NCI-H1436 (cell line): ENCODE data around the gene UNC13D.
A peak's percentile ranks its signal among the peaks of the same experiment; 100 is the strongest.

Experiments
- DNase-seq: peaks from one replicate; lab custom pipeline; 2025; lab: John Stamatoyannopoulos, UW

Gene UNC13D

DNA sequence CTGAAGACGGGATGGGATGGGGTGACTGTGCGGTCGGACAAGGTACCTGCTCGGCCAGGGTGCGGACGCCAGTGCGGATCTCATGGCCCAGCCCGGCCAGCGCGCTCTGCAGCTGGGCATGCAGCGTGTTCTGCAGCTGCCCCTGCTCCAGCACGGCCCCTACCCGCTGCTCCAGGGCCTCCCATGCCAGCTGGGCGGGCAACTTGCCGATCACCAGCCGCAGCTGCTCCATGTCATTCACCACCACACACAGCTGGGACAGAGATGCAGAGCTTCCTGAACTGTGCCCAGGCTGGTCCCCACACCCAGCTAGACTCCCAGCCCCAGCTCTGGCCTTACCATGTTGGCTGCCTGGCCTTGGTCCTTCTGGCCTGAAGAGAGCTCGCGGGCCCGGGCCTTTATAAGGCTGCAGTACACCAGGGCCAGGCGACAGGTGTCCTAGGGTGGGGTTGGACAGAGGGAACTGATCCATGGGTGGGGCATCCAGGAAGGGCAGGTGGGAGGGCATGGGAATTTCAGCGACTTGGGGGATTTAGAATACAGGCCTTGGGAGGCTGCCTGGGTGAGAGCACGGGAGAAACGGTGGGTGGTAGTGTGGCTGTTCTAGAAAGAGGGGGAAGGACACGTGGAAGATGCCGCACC is 9.8 kb downstream of the UNC13D start:
- DNase-seq, result no peak

DNA sequence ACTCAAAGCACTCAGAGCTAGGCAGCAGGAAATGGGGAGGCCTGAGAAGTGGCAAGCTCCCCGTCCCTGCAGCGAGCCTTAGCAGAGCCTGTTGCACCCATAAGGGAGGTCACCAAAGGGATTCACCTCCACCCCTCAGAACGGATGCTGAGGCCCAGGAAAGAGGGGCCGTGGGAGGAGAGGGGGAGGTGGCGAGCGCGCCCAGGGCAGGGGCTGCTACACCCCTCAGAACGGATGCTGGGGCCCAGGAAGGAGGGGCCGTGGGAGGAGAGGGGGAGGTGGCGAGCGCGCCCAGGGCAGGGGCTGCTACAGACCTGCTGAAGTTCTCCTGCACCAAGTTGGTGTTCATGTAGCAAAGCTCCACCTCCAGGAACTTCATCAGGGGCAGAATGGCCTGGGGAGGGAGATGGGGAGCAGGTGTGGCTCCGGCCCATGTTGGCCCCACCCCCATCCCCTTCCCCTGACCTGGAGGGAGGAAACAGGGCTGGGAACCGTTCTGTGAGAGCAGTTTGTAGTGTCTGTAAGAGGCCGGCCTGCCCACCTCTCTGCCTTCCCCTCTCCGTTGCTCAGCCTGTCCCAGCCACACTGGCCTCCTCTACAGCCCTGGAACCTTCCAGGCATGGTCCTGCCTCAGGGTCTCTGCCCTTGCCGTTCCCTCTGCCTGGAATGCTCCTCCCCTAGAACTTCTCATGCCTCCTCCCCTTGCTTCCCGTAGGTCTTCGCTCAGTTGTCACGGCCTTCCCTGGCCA is 11.4 kb downstream of the UNC13D start:
- DNase-seq, result no peak

DNA sequence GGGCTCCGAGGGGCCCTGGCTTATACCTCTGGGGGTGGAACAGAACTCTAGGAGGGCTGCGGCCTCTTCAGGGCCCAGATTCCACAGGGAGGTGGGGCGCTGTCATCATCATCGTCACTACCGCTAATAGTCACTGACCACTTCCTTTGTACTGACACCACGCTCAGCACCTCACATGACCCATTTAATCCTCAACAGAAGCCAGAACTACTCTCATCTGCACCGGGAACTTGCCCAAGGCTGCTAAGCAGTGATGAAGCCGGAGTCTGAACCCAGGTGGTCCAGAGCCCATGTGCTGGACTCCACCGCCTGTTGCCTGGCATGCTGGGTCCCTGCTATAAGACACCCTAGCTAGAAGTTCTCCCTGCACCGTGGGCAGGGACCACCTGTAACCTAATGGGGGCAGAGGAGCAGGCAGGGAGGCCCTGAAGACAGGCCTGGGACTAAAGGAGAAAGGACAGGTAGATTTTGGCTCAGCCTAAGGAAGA is 12.0 kb downstream of the UNC13D start:
- no peak for DNase-seq

DNA sequence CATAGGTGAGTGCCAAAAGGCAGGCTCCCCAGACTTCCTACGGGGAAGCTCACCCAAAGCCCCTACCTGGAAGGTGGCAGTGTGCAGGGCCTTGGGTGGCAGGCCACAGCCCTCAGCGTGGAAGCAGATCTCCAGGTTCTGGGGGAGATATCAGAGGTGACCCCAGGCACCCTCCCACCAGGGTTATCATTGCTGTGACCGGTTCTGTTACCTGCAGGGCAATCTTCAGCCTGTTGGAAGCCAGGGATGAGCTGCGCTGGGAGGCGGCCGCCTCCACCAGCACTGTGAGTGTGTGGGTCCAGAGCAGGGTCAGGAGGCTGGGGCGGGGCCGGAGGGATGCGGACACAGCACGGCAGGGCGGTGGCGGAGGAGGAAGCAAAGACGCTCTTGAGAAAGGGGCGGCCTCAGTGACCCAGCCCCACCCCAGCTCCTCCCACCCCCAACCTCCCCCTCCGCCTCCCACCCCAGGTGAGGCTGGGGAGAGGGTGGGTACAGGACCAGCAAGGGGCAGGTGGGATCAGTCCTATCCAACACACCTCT is 13.1 kb downstream of the UNC13D start:
- no peak for DNase-seq

DNA sequence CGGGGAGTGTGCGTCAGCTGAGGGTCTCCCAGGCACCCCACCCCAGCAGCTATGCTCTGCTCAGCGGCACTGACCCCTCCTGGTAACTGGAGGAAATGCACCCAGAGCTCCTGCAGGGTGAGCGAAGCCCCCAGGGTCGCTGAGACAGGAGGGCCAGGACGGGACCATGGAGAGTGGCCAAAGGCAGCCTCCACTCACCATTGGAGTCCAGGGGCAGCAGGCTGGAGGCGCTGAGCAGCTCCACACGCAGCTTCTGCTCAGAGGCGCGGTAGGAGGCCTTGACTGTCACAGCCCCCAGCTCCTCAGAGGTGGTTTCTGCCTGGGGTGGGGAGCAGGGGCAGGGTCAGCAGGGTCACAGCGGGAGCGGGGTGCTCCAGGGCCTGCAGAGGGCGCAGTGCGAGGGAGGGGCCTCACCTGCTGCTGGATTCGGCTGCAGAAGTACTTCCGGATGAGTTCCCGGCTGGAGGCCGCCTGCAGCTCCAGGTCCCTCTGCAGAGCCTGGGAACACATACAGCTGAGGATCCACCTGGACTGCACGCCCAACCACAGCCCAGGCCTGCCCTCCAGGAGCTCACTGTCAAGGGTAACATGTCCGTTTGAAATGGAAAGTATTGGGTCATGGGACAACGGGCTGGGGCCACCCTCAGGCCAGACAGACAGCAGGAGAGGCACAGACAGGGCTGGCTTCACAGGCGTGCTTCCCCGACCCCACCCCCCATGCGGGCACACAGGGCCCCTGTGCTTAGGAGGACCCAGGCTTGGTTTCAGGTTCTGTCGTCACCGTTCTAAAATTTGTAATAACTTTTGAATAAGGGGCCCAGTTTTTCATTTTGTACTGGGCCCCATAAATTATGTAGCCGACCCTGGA is 13.8 kb downstream of the UNC13D start:
- peak; percentile 9 for DNase-seq

DNA sequence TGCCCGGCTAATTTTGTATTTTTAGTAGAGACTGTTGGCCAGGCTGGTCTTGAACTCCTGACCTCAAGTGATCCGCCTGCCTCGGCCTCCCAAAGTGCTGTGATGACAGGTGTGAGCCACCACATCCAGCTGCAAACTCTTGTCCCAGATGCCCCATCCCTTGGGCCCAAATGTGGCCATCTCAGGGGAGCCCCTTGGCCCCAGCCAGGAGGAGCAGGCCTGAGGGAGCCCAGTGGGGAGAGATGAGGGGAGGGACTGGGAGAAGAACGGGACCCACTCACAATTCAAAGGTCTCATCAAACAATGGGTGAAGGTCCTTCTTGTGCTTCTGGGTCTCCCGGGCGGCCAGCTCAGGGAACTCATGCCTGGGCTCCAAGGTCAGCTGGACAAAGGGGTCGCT is 14.5 kb downstream of the UNC13D start:
- no peak for DNase-seq

DNA sequence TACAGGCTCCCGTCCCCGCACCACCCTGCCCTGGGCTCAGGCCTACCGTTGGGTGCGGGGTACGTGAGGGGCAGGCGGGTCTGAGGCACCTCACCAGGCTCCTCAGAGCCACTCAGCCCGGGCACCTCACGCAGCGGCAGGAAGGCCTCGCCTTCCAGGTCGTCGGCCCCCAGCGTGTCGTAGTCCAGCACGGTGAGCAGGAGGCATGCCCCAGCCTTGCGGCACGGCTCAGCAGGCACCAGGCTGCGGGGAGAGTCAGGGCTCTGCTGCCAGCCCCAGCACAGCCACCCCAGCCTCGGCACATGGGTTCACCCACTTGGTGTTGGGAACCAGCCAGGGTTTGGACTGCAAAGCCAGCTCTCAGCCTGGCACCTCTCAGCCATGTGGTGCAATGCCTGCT is 15.5 kb downstream of the UNC13D start:
- no peak for DNase-seq

DNA sequence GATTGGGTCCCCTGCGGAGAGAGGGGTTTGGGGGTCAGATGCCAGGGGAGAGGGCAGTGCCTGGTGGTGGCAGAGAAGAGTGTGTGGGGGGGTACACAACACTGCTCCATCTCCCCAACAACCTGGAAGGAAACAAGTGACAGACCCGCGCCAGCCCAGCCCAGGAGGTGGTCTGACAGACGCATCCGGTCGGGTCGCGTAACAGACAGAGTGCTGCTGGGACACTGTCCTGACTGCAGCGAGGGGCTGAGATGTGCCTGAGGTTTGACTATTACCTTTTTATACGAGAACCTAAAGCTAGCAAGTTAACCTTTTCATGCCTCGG is 16.2 kb downstream of the UNC13D start:
- no peak for DNase-seq

DNA sequence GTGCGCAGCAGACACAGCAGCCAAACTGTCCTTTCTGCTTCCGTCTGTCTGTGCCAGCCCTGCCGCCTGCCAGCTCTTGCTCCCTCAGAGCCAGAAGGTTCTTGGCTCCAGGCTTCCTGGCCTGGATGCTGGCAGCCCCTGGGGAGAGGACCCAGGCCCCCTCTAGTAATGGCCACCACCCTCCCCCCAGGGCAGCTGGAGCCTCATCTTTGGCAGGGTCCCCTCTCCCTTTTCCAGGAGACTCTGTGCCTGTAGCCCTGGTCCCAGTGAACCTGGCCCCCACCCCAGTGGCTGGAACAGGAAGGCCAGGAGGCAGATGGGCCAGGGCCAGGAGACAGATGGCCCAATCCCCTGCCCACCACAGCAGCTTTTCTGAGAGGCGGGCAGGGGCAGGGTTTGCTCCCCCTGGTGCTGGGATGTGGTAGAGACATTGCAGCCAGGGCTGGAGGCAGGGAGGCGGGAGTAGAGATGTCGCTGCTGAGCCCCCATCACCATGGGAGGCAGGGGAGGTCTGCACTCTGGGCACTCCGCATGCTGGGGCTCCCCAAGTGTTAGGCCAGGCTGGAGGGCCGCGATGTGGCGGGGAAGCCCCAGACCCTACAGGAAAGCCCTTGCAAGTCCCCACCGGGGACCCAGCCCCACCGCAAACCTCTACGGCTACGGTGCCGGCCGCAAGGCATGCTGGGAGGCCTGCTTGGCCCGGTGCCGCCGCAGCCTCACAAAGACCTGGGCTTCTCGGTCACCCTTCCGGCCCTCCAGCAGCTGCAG is 16.7 kb downstream of the UNC13D start:
- DNase-seq, result peak; percentile 82

DNA sequence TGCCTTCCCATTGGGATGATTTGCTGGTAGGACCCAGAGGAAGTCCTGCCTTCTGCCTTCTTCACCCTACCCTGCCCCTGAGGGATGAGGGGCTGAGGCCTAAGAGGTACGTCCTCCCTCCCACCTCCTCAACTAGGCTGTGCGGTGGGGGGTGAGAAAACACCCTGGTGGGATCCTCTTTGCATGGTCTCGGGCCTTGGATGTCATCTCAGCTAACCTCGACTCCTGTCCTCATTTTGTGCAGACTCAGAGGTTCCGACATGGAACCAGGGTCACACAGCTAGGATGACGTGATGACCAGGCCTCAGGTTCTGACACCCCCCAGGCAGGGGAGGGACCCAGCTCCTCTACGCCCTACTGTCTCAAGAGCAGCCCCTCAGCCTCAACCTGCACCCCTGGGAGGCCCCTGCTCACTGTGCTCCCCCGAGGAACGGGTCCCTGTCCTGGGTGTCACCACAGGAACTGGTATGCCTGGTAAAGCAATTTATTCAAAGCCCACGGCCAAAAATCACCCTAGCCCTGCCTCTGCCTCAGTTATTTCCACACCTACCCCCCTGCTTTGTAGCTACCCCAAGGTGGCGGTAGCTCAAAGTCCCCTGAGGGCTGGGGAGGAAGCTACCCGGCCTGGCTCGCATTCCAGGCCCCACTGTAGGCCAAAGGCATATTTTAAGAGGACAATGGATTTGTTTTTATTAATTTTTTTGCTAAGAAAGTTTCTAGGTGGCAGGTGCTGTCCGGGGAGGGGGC is 17.5 kb downstream of the UNC13D start:
- DNase-seq, result no peak

DNA sequence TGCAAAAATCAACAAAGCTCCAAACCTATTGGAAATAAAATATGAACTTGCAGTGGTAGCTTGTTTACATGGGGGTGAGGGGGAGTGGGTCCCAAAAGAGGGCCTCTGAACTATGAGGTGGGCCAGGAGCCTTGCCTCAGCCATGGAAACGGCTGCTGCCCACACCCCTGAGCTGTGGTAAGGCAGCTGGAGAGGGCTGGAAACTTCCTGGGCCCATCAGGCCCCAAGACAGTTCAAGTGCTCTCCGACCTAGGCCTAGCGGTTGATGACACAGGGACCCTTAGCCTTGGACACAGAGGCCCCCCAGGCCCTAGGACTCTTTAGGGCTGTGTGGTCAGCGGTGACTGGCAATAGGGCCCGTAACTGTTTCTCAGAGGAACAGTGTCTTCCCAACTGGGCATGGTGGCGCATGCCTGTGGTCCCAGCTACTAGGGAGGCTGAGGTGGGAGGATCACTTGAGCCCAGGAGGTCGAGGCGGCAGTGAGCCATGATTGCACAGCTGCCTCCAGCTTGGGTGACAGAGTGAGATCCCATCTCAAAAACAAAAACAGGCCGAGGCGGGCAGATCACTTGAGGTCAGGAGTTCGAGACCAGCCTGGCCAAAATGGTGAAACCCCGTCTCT is 18.3 kb downstream of the UNC13D start:
- no peak for DNase-seq

DNA sequence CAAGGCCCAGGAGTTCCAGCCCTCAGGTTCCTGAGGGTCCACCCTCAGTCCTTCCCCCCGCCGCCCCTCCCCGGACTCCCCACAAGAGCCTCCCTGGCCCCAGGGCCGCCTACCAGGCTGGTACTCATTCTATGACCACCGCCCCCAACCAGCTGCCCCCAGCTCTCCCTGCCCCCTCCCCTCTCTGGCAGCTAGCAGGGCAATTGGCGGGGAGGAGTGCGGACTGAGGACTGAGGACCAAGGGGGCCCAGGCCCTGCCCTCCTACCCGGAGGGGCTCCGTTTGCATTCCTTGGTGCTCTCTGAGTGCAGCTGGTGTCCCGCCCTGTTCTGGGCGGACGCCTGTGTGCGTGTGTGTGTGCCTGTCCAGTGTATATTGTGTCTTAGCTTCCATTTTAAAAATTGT is 19.1 kb downstream of the UNC13D start:
- no peak for DNase-seq

DNA sequence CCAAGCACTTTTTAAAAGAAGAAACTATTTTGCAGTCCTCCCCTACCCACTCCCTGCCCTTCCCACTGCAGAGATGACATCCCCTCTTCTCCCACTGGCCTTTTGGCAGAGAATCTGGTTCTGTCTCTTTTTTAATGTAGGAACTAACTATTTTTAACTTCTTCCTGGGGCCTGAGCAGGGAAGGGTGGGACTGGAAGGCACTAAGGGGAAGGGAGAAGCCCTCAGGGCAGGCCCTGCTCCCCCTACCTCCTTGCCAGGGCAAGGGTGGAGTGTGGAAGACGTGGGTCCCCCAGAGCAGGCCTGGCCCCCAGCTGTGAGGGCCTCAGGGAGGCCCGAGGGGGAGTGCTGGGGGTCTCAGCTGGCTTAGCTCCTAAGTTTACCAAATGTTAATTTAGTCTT is 19.5 kb downstream of the UNC13D start:
- DNase-seq, result no peak

DNA sequence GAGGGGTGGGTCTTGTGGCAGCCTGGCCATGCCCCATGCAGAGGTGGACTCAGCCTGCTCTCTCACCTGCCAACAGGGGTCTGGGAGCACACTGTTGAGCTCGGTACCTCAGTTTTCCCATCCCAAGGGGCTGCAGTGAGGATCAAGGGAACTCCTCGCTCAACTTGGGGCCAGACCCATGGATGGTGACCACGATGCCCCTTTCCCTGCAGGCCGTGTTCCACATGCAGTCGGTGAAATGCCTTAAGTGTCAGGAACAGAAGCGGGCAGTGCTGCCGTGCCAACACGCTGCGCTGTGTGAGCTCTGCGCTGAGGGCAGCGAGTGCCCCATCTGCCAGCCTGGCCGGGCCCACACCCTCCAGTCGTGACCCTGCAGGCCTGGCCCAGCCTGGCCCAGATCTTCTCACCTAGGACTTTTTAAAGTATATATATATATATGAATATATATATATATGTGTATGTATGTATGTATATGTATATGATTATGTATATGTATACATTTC is 20.1 kb downstream of the UNC13D start:
- DNase-seq, result no peak

DNA sequence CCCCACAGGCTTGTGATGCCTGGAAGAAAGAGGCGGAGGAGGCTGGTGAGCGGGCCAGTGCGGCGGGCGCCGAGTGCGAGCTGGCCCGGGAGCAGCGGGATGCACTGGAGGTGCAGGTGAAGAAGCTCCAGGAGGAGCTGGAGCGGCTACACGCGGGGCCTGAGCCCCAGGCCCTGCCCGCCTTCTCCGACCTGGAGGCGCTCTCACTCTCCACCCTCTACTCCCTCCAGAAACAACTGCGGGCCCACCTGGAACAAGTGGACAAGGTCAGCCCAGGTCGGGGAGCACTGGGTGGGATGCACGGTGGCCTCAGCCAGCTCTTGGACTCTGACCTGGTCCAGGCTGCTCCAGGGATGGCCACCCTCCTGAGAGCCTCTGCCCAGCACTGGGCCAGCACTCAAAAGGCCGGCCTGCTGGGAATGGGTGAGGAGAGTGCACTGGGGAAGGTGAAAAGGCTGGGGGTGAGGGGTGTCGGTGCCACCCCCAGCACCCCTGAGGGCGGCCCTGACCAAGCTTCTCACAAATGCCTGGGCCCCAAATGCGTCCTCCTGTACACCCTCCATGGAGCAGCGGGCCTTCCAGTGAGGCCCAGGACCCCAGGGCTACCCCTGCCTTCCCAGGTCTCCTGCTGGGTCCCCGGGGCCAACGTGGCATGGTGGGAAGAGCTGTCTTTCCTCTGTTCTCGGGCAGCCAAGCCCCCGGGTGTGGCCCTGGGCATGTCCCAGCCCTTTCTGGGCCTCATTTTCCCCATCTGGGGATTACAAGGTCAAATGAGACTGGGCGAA is 20.8 kb downstream of the UNC13D start:
- no peak for DNase-seq

DNA sequence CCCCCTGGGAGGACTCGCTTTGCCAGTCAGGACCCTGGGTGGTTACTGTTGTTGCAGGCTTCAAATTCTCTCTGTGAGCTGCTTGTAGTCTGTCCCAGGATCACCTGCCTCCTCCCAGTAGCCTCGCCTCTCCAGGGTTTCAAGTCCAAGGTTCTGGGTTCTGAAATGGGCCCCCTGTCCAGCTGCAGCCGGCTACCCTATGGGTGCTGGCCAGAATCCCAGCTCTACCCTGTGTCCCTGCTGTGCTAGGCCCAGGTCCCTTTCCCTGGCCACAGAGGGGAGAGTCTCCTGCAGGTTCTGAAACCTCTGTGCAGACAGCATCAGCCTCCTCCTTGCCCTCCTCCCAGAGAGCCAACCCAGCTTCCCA is 21.4 kb downstream of the UNC13D start:
- no peak for DNase-seq

DNA sequence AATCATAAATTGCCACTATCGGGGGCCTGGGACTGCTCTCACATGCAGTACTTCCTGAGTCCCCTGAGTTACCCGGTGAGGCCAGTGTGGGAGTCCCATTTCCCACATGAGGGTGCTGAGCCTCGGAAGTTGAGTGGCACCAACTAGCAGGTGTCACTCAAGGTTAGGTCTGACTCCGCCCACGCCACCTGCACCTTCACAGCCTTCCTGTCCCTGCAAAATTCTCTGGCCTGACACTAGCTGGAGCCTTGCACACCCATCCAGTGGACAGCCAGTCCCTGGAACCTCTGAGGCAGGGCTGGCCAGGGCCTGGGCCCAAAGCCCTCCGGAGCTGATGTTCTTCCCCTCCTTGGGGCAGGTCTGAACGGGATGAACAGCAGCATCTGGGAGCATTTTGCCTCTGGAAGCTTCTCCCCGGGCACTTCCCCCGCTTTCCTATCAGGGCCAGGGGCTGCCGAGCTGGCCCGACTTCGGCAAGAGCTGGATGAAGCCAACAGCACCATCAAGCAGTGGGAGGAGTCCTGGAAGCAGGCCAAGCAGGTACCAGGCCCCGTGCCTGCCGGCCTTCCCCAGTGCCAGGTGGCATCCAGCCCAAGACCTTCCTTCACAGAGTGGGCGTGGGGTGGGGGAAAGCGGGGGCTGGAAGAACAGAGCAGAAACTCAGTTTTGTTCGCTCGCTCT is 21.9 kb downstream of the UNC13D start:
- peak; percentile 21 for DNase-seq

DNA sequence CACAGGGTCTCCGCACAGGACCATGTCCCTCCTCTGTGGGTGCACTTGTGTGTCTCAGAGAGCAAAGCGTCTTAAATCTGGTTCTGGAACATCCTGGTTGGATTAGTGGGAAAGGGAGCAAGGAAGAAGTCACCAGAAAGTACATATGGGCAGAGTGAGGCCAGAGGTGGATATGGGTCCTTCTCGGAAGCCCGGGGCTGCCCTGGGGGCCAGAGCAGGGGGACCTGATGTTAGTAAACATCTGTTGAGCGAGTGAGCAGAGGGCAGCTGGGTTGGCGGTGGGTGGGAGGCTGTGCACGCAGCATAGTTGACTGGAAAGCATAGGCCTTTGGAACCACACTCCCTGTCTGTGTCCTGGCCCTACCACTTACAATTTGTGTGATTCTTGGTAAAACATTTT is 22.7 kb downstream of the UNC13D start:
- DNase-seq, result no peak
